ENCODE measurements around the gene DNAJB12. TPM values are rescaled to one million over a fixed set of nuclear protein-coding genes. Genes with fewer than 3 reads are reported as not detected.

DNAJB12 gene
- total and polyA plus RNA-seq, 2 donors from 2014 or later, result 32.0 to 37.7 TPM

DNA sequence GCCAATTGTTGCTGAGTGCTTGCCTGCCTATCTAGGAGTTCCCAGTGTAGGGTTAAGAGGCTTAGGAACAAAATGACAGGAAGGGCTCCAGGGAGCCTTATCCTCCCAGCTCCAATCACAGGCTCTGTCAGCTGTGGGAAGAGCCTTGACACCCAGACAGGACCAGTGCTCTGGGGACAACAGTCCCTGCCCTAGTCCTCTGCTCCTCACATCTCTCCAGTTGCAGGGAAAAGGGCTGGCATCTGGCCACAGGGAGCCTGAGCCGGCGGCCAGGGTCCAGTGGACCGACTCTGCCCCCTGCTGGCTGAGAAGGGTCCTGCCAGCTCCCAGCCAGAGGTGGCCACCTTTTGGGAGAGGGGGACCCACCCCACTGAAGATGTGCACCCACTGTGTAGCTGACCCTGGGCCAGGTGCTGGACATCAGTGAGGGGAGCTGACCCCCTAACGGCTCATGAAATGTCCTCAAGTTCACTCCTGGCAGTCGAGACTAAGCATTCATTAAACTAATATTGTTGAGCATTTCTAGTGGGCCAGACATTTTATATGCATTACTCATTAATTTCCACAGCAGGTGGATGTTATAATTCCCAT is 17.6 kb downstream of the DNAJB12 start:
- peaks cover 4 to 20% (median 6%) of the 10 kb centered on the region in 3 donors for H3K36me3 ChIP-seq (ENCODE audit: control insufficient read depth in 2 of 3, insufficient read depth in 3 of 3, low read length in 3 of 3)
- H3K9me3 ChIP-seq (ENCODE audit: control insufficient read depth in 2 of 3, insufficient read depth in 1 of 3, low read length in 3 of 3), result no peaks in the 10 kb centered on the region
- no peak overlapping the region for H3K4me3 ChIP-seq (ENCODE audit: low read length in 3 of 3)
- H3K27ac ChIP-seq (ENCODE audit: low read depth in 2 of 2, low read length in 2 of 2), result peak overlapping the region; percentile 89 to 93
- TF ChIP-seq, protein P1, sequence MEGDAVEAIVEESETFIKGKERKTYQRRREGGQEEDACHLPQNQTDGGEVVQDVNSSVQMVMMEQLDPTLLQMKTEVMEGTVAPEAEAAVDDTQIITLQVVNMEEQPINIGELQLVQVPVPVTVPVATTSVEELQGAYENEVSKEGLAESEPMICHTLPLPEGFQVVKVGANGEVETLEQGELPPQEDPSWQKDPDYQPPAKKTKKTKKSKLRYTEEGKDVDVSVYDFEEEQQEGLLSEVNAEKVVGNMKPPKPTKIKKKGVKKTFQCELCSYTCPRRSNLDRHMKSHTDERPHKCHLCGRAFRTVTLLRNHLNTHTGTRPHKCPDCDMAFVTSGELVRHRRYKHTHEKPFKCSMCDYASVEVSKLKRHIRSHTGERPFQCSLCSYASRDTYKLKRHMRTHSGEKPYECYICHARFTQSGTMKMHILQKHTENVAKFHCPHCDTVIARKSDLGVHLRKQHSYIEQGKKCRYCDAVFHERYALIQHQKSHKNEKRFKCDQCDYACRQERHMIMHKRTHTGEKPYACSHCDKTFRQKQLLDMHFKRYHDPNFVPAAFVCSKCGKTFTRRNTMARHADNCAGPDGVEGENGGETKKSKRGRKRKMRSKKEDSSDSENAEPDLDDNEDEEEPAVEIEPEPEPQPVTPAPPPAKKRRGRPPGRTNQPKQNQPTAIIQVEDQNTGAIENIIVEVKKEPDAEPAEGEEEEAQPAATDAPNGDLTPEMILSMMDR (IDR thresholded peaks at IDR 0.05; ENCODE audit: borderline replicate concordance, extremely low read depth, insufficient read depth), result peak; percentile 89
- H3K27me3 ChIP-seq (ENCODE audit: control insufficient read depth, insufficient read depth, low read length), result no peaks in the 10 kb centered on the region
- DNase-seq, result peak; percentile 77 to 96 (median 85)
- H3K4me1 ChIP-seq (ENCODE audit: control insufficient read depth in 2 of 3, insufficient read depth in 2 of 3, low read depth in 1 of 3, low read length in 3 of 3), result peaks cover 0 to 41% (median 32%) of the 10 kb centered on the region in 3 donors
- no peak for FAIRE-seq
- peak overlapping the region in 1 of 3 donors; percentile 24 for H3K9ac ChIP-seq (ENCODE audit: low read length in 3 of 3)
- intact Hi-C loops (cut with DNase I), result loop anchor here (10.0 kb wide), 3 partner anchors 62 to 212 kb away; partner anchors contain the start of gene DDIT4

DNA sequence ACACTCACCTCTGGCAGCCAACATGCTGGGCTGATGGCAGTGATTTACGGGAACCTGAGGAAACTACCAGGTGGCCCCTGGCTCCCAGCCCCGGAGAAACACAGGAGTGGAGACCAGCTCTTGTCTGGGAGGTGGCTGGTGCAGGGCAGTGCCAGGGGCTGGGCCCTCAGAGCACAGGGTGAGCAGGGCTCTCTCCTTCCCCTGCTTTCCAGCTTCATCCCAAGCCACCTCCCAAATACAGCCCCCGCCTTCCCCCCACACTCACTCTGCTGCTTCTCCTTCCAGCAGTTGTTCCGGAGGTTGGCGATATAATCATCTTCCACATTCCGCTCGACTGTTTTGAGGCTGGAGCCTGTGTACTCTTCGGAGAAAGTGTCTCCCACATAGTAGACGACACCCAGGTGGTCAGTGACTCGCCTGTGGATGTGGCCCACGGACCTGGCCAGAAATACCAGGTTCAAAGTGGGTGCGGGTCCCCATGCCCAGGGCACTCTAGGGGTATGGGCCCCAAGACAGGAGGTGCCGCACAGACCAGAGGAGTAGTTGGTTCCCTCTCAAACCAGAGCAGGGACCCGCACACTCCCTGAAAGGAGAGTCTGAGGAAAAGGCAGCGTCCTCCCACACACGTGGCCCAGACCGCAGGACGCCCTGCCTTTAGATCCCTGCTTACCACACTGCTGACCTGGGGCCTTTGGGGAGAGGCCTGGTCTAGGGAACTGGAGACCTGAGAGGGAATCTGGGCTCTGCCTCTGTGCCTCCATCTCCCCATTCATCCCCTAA is 18.3 kb downstream of the DNAJB12 start:
- intact Hi-C loops (cut with DNase I), result loop anchor here (10.0 kb wide), 3 partner anchors 62 to 212 kb away; partner anchors contain the start of gene DDIT4
- FAIRE-seq (no peak), DNase-seq (peak in 1 of 5 donors; percentile 69)
- no peaks in the 10 kb centered on the region for H3K27me3 ChIP-seq (ENCODE audit: control insufficient read depth, insufficient read depth, low read length)
- H3K4me3 ChIP-seq (ENCODE audit: low read length in 3 of 3), result no peak overlapping the region
- H3K36me3 ChIP-seq (ENCODE audit: control insufficient read depth in 2 of 3, insufficient read depth in 3 of 3, low read length in 3 of 3), result peaks cover 4 to 20% (median 6%) of the 10 kb centered on the region in 3 donors
- H3K27ac ChIP-seq (ENCODE audit: low read depth in 2 of 2, low read length in 2 of 2), result peak overlapping the region; percentile 89 to 93
- H3K9ac ChIP-seq (ENCODE audit: low read length in 3 of 3), result peak overlapping the region in 1 of 3 donors; percentile 24
- H3K4me1 ChIP-seq (ENCODE audit: control insufficient read depth in 2 of 3, insufficient read depth in 2 of 3, low read depth in 1 of 3, low read length in 3 of 3), result peaks cover 2 to 47% (median 38%) of the 10 kb centered on the region in 3 donors
- TF ChIP-seq, protein P1 (IDR thresholded peaks at IDR 0.05; ENCODE audit: borderline replicate concordance, extremely low read depth, insufficient read depth), result no peak
- H3K9me3 ChIP-seq (ENCODE audit: control insufficient read depth in 2 of 3, insufficient read depth in 1 of 3, low read length in 3 of 3), result no peaks in the 10 kb centered on the region

DNA sequence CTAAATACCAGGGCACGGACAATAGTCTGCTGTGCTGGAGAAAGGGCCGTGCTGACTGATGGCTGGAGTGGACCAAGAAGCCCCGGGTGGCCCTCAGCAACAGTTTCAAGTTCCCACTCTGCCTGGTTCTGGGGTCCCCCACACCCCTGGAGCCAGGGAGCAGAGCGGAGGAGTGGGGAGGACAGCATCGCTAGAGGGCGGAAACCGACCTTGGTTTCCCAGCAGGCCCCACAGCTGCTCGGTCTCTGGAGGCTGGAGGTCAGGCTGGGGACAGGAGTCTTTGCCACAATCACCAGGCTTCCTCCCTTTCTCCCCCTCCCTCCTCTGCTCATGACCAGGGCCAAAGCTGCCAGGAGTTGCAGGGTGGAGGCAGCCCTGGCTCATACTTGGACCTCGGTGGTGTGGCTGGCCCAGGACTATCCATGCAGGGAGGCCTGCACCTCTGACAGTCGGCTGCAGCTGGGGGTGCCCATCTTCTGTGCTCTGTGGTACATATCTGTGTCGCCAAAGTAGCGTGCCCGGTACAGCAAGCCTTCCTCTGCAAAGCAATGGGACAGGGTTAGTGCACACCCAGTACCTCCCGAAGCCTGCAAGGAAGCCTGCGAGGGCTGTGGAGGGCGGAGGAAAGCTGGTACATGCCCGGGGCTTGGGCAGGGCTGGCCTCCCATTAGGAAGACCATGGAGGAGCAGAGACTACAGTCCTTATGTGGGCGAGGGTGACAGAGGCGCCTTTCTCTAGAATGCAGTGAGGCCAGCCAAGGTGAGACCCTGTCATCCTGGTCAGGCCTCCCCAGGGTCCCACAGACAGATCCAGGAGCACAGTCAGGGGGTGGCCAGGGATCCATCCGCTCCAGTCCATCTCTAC is 19.1 kb downstream of the DNAJB12 start:
- H3K9me3 ChIP-seq (ENCODE audit: control insufficient read depth in 2 of 3, insufficient read depth in 1 of 3, low read length in 3 of 3), result no peaks in the 10 kb centered on the region
- H3K27ac ChIP-seq (ENCODE audit: low read depth in 2 of 2, low read length in 2 of 2), result peak overlapping the region; percentile 89 to 93
- intact Hi-C loops (cut with DNase I), result loop anchor here (10.0 kb wide), 3 partner anchors 61 to 211 kb away; partner anchors contain the start of gene DDIT4
- H3K4me1 ChIP-seq (ENCODE audit: control insufficient read depth in 2 of 3, insufficient read depth in 2 of 3, low read depth in 1 of 3, low read length in 3 of 3), result peaks cover 6 to 52% (median 43%) of the 10 kb centered on the region in 3 donors
- FAIRE-seq (no peak), DNase-seq (peak in 3 of 5 donors; percentile 43 to 95 (median 73))
- no peaks in the 10 kb centered on the region for H3K27me3 ChIP-seq (ENCODE audit: control insufficient read depth, insufficient read depth, low read length)
- H3K9ac ChIP-seq (ENCODE audit: low read length in 3 of 3), result peak overlapping the region in 1 of 3 donors; percentile 12
- no peak overlapping the region for H3K4me3 ChIP-seq (ENCODE audit: low read length in 3 of 3)
- TF ChIP-seq, protein P1 (IDR thresholded peaks at IDR 0.05; ENCODE audit: borderline replicate concordance, extremely low read depth, insufficient read depth), result no peak
- peaks cover 4 to 15% (median 6%) of the 10 kb centered on the region in 3 donors for H3K36me3 ChIP-seq (ENCODE audit: control insufficient read depth in 2 of 3, insufficient read depth in 3 of 3, low read length in 3 of 3)

Measured in kidney (tissue), 14 donors.